HFFc6 (cell line): ENCODE measurements around the gene HOXC9. TPM values are rescaled to one million over a fixed set of nuclear protein-coding genes. Genes with fewer than 3 reads are reported as not detected.

Experiments used
- DNase-seq: peaks from one replicate; pipeline ENCODE4 v3.0.0-alpha.2; 2018
- H3K27ac Mint-ChIP-seq: 2 replicates; pipeline ENCODE4 v1.8.0; 2020; ENCODE audit warnings: mild to moderate bottlenecking, mixed read lengths
- H3K27me3 Mint-ChIP-seq: 2 replicates; pipeline ENCODE4 v1.8.0; 2021; ENCODE audit warnings: mild to moderate bottlenecking, moderate library complexity, mixed read lengths; ENCODE audit not compliant: insufficient read depth
- H3K36me3 Mint-ChIP-seq: 2 replicates; pipeline ENCODE4 v1.8.0; 2021; ENCODE audit warnings: low read depth, mixed read lengths
- H3K4me1 Mint-ChIP-seq: 2 replicates; pipeline ENCODE4 v1.8.0; 2020; ENCODE audit warnings: low read depth, mixed read lengths
- H3K4me3 Mint-ChIP-seq: 2 replicates; pipeline ENCODE4 v1.8.0; 2020; ENCODE audit warnings: mild to moderate bottlenecking, moderate library complexity, mixed read lengths
- H3K9me3 Mint-ChIP-seq: 2 replicates; pipeline ENCODE4 v1.8.0; 2020; ENCODE audit warnings: mild to moderate bottlenecking, mixed read lengths
- CTCF ChIP-seq: fragments of 200-600 bp; sonication (generic); IDR thresholded peaks from 2 replicates; pipeline ENCODE4 v1.5.0; 2021; ENCODE audit warnings: antibody characterized with exemption, mild to moderate bottlenecking
- total RNA-seq, 6 experiments: library from RNA; stranded (reverse); fragmentation: NEBNext Ultra II Directional; extraction: Animal tissue kit (Norgen Biotek cat#: 25700); gene quantifications; 2 replicates in 1 of 6; 3 replicates in 5 of 6; pipeline ENCODE4 v1.2.3, GENCODE V29; 2021

Gene HOXC9
- total RNA-seq, 6 experiments from 2014 or later = 0.17 to 1.5 (median 1.1) TPM

- Mint-ChIP-seq H3K36me3 (0 out of 2 replicates have a peak, but pooled peaks cover under 1% of the 10 kb centered on the region), H3K27ac (no peak overlapping the region), H3K4me1 (peaks cover 20% of the 10 kb centered on the region), H3K4me3 (no peak overlapping the region), H3K9me3 (no peaks in the 10 kb centered on the region), H3K27me3 (peaks cover 64% of the 10 kb centered on the region)
- DNase-seq = no peak
- no peak for TF ChIP-seq CTCF
Observed at GRCh38 chr12:53961025-53961761, 38.8 kb upstream of the HOXC9 start.

- Mint-ChIP-seq H3K27me3 (peaks cover 68% of the 10 kb centered on the region), H3K27ac (peak overlapping the region; percentile 81; the same call in 1 of the 2 replicates), H3K9me3 (no peaks in the 10 kb centered on the region), H3K36me3 (no peaks in the 10 kb centered on the region), H3K4me3 (peak overlapping the region; percentile 81; the same call in 1 of the 2 replicates), H3K4me1 (peaks cover 24% of the 10 kb centered on the region)
- DNase-seq = no peak
- TF ChIP-seq CTCF = no peak
Observed at GRCh38 chr12:53963005-53963404, 37.0 kb upstream of the HOXC9 start.

- Mint-ChIP-seq H3K36me3 (no peaks in the 10 kb centered on the region), H3K9me3 (no peaks in the 10 kb centered on the region), H3K4me3 (peak overlapping the region; percentile 81), H3K27me3 (peaks cover 67% of the 10 kb centered on the region), H3K27ac (peak overlapping the region; percentile 81; the same call in 1 of the 2 replicates), H3K4me1 (peaks cover 24% of the 10 kb centered on the region)
- DNase-seq = no peak
- no peak for TF ChIP-seq CTCF
Observed at GRCh38 chr12:53963434-53964314, 36.3 kb upstream of the HOXC9 start.

GRCh38 chr12:53964315-53964713 lies 35.6 kb upstream of the HOXC9 start:
- Mint-ChIP-seq H3K27ac (peak overlapping the region; percentile 81; the same call in 1 of the 2 replicates), H3K27me3 (peaks cover 64% of the 10 kb centered on the region), H3K4me3 (peak overlapping the region; percentile 81; the same call in 1 of the 2 replicates), H3K36me3 (no peaks in the 10 kb centered on the region), H3K4me1 (peaks cover 24% of the 10 kb centered on the region), H3K9me3 (no peaks in the 10 kb centered on the region)
- no peak for TF ChIP-seq CTCF
- DNase-seq = no peak

- TF ChIP-seq CTCF = no peak
- no peaks in the 10 kb centered on the region for H3K9me3 Mint-ChIP-seq
- DNase-seq = no peak
- H3K27me3 Mint-ChIP-seq = peaks cover 59% of the 10 kb centered on the region
- H3K4me3 Mint-ChIP-seq = peak overlapping the region; percentile 81
- H3K4me1 Mint-ChIP-seq = peaks cover 24% of the 10 kb centered on the region
- H3K36me3 Mint-ChIP-seq = no peaks in the 10 kb centered on the region
- peak overlapping the region; percentile 81; the same call in 1 of the 2 replicates for H3K27ac Mint-ChIP-seq
Observed at GRCh38 chr12:53965281-53966084, 34.5 kb upstream of the HOXC9 start.
